GM19467 (cell line): ENCODE data around the gene MTR.
"Not testable (repeated sequence)": the region's sequence is repeated elsewhere in the genome, so short reads cannot be mapped to it uniquely, and the experiment has no call there.

Source experiments
- ATAC-seq: cut with Tn5 transposase; IDR thresholded peaks from one replicate; pipeline ENCODE4 v1.9.1; 2021; ENCODE audit warnings: mild to moderate bottlenecking, moderate library complexity; ENCODE audit not compliant: unreplicated experiment

MTR gene

GRCh38 chr1:236895665-236896387, 100.7 kb downstream of the MTR start:
- no peak for ATAC-seq

GRCh38 chr1:236896716-236897115, 101.6 kb downstream of the MTR start:
- no peak for ATAC-seq

GRCh38 chr1:236904892-236905741, 110.0 kb downstream of the MTR start:
- no peak for ATAC-seq

GRCh38 chr1:236907205-236907604, 112.1 kb downstream of the MTR start:
- no peak for ATAC-seq

GRCh38 chr1:236908669-236909068, 113.6 kb downstream of the MTR start:
- ATAC-seq = no peak

GRCh38 chr1:236911047-236911446, 116.0 kb downstream of the MTR start:
- ATAC-seq = not testable (repeated sequence)

- no peak for ATAC-seq
Measured at GRCh38 chr1:236913371-236914037, 118.4 kb downstream of the MTR start.

GRCh38 chr1:236914375-236914774, 119.3 kb downstream of the MTR start:
- no peak for ATAC-seq

- no peak for ATAC-seq
Measured at GRCh38 chr1:236916131-236916800, 121.2 kb downstream of the MTR start.

- ATAC-seq = no peak
Measured at GRCh38 chr1:236917448-236917847, 122.4 kb downstream of the MTR start.

- ATAC-seq = no peak
Measured at GRCh38 chr1:236920286-236920894, 125.3 kb downstream of the MTR start.

GRCh38 chr1:236921610-236922009, 126.5 kb downstream of the MTR start:
- no peak for ATAC-seq

- no peak for ATAC-seq
Measured at GRCh38 chr1:236922190-236922589, 127.1 kb downstream of the MTR start.

GRCh38 chr1:236925386-236925785, 130.3 kb downstream of the MTR start:
- no peak for ATAC-seq

GRCh38 chr1:236930503-236930902, 135.4 kb downstream of the MTR start:
- no peak for ATAC-seq

- ATAC-seq = no peak
Measured at GRCh38 chr1:236938760-236939159, 143.7 kb downstream of the MTR start.

GRCh38 chr1:236942431-236942830, 147.3 kb downstream of the MTR start:
- ATAC-seq = no peak

- ATAC-seq = no peak
Measured at GRCh38 chr1:236944556-236944955, 149.5 kb downstream of the MTR start.

GRCh38 chr1:236945002-236945401, 149.9 kb downstream of the MTR start:
- ATAC-seq = no peak

GRCh38 chr1:236947794-236948193, 152.7 kb downstream of the MTR start:
- ATAC-seq = no peak

- no peak for ATAC-seq
Measured at GRCh38 chr1:236948381-236948780, 153.3 kb downstream of the MTR start.
